GM12878 (cell line): Measurements from ENCODE around the gene RFLNA. TPM values are rescaled to one million over a fixed set of nuclear protein-coding genes. Genes with fewer than 3 reads are reported as not detected.

Source experiments
- ATAC-seq: fragments of 200-7000 bp; cut with Tn5 transposase; 3 replicates; pipeline ENCODE4 v1.9.1; 2020; ENCODE audit warnings: mild to moderate bottlenecking, moderate library complexity
- BruUV-seq: library from RNA; stranded (reverse); fragments of 400-500 nt; replicated peaks from 2 replicates; lab custom pipeline; 2021; lab: Mats Ljungman, UMichigan
- CTCF ChIA-PET: fragments of 300-600 bp; sonication (Branson Sonifier 250); formaldehyde crosslinking; extraction: SDS; loops from one replicate; lab custom pipeline; 2021; ENCODE audit warnings: inconsistent platforms; lab: Yijun Ruan, JAX
- POLR2A ChIA-PET: fragments of 350-600 bp; formaldehyde crosslinking; extraction: SDS; loops from one replicate; lab custom pipeline; 2021; ENCODE audit warnings: inconsistent platforms; lab: Charles Lee
- RAD21 ChIA-PET: fragments of 300-600 bp; sonication (Branson Sonifier 250); formaldehyde crosslinking; loops from one replicate; lab custom pipeline; 2023; ENCODE audit warnings: antibody characterized with exemption; ENCODE audit not compliant: unreplicated experiment; lab: Charles Lee
- SMC1A ChIA-PET: fragments of 300-600 bp; sonication (Branson Sonifier 250); formaldehyde crosslinking; loops from one replicate; lab custom pipeline; 2023; ENCODE audit not compliant: unreplicated experiment, uncharacterized antibody; lab: Charles Lee
- DNase-seq: peaks from one replicate; pipeline ENCODE4 v3.0.0-alpha.2; 2011; ENCODE audit warnings: low read depth, low spot score
- FAIRE-seq: peaks from 3 replicates; lab custom pipeline; 2011; peaks lifted over from hg19 to GRCh38; lab: Jason Lieb, UNC
- H2AFZ ChIP-seq: 2 replicates; pipeline ENCODE4 v1.6.0; 2011; ENCODE audit warnings: low read depth, low read length, control low read depth; ENCODE audit not compliant: control insufficient read depth
- H3K27ac ChIP-seq: 2 replicates; pipeline ENCODE4 v1.5.1; 2011; ENCODE audit warnings: control low read depth; ENCODE audit not compliant: control insufficient read depth, insufficient read depth
- H3K27me3 ChIP-seq, 2 experiments: replicated peaks in 1 of 2; 2 replicates each; pipeline versions ENCODE4 v1.6.0 to v1.6.1; 2011; ENCODE audit warnings: low read length in 1 of 2; ENCODE audit not compliant: control insufficient read depth in 2 of 2, insufficient read depth in 2 of 2
- H3K36me3 ChIP-seq, 2 experiments: 2 replicates each; pipeline ENCODE4 v1.5.1; 2011; ENCODE audit warnings: low read length in 1 of 2; ENCODE audit not compliant: control insufficient read depth in 2 of 2, insufficient read depth in 2 of 2
- H3K4me1 ChIP-seq: 2 replicates; pipeline ENCODE4 v1.6.1; 2011; ENCODE audit warnings: mild to moderate bottlenecking, low read length, moderate library complexity, mixed read lengths; ENCODE audit not compliant: control insufficient read depth, insufficient read depth
- H3K4me2 ChIP-seq: 2 replicates; pipeline ENCODE4 v1.6.0; 2011; ENCODE audit warnings: control low read depth; ENCODE audit not compliant: control insufficient read depth, insufficient read depth
- H3K4me3 ChIP-seq: fragments of 200-600 bp; sonication (generic); 2 replicates; pipeline ENCODE4 v1.5.1; 2016
- H3K79me2 ChIP-seq: 2 replicates; pipeline ENCODE4 v1.6.0; 2011; ENCODE audit warnings: low read length; ENCODE audit not compliant: control insufficient read depth, insufficient read depth
- H3K9ac ChIP-seq: 2 replicates; pipeline ENCODE4 v1.8.0; 2011; ENCODE audit warnings: low read length, control low read depth, mixed read lengths; ENCODE audit not compliant: control insufficient read depth, insufficient read depth
- H3K9me3 ChIP-seq: replicated peaks from 3 replicates; pipeline ENCODE4 v1.5.1; 2011; ENCODE audit warnings: mild to moderate bottlenecking, low read length; ENCODE audit not compliant: control insufficient read depth, insufficient read depth
- H4K20me1 ChIP-seq: 2 replicates; pipeline ENCODE4 v1.6.0; 2011; ENCODE audit not compliant: control insufficient read depth, insufficient read depth
- ATF7 ChIP-seq: fragments of 450-650 bp; IDR thresholded peaks from 2 replicates; pipeline ENCODE4 v1.6.1; 2016; ENCODE audit warnings: low read depth, mild to moderate bottlenecking
- FOXK2 ChIP-seq: fragments of 450-650 bp; IDR thresholded peaks from 2 replicates; pipeline ENCODE4 v1.6.1; 2017; ENCODE audit warnings: mild to moderate bottlenecking, moderate library complexity
- FOXM1 ChIP-seq: IDR thresholded peaks from 2 replicates; pipeline ENCODE4 v1.6.1; 2012; ENCODE audit warnings: low read depth, mild to moderate bottlenecking, inconsistent platforms, low read length, moderate library complexity
- IRF5 ChIP-seq: fragments of 450-650 bp; IDR thresholded peaks from 2 replicates; pipeline ENCODE4 v1.6.1; 2017; ENCODE audit warnings: borderline replicate concordance
- RFX5 ChIP-seq: IDR thresholded peaks from 2 replicates; pipeline ENCODE4 v1.6.1; 2011; ENCODE audit warnings: low read depth, low read length, improper control_type of control experiment
- STAT3 ChIP-seq: IDR thresholded peaks from 2 replicates; pipeline ENCODE4 v1.6.1; 2011; ENCODE audit warnings: low read depth, low read length, improper control_type of control experiment
- TAF1 ChIP-seq: IDR thresholded peaks from 2 replicates; pipeline ENCODE4 v1.6.1; 2011; ENCODE audit warnings: mild to moderate bottlenecking, low read depth, low read length, borderline replicate concordance
- USF2 ChIP-seq: IDR thresholded peaks from 2 replicates; pipeline ENCODE4 v1.6.1; 2011; ENCODE audit warnings: low read depth, low read length, improper control_type of control experiment, borderline replicate concordance
- YBX1 ChIP-seq: fragments of 450-650 bp; IDR thresholded peaks from 2 replicates; pipeline ENCODE4 v1.6.1; 2016; ENCODE audit warnings: antibody characterized with exemption
- ZBTB33 ChIP-seq: fragments of 450-650 bp; IDR thresholded peaks from 2 replicates; pipeline ENCODE4 v1.6.1; 2017; ENCODE audit warnings: mild to moderate bottlenecking
- whole genome bisulfite sequencing: methylation state at CpG from one replicate; pipeline ENCODE4 v1.1.6; 2016; ENCODE audit warnings: low lambda C conversion rate; ENCODE audit not compliant: insufficient replicate concordance, insufficient coverage; ENCODE audit errors: missing lambda C conversion rate; 5-methylcytosine and 5-hydroxymethylcytosine counted together
- in situ Hi-C: fragments of 300-500 bp; cut with MboI; formaldehyde crosslinking; loops from 9 replicates; pipeline ENCODE4 v1.14.3; 2018; ENCODE audit warnings: mixed read lengths
- intact Hi-C: fragments of 100-400 bp; cut with micrococcal nuclease; formaldehyde crosslinking; loops from one replicate; pipeline ENCODE4 v1.14.2; 2022; ENCODE audit not compliant: unreplicated experiment
- polyA plus RNA-seq, 11 experiments: library from polyadenylated mRNA; depleted of rRNA in 4 of 11; unstranded in 6 of 11; stranded (reverse) in 5 of 11; fragments of >200 nt; fragmentation: Nextera tagmentation in 4 of 11; fragmentation: Illumina TruSeq in 1 of 11; extraction: Ambion mirVana in 4 of 11; extraction: Trizol in 1 of 11; gene quantifications; 1 replicate in 1 of 11; 2 replicates in 10 of 11; pipeline versions ENCODE4 v1.2.1 to v1.2.3, GENCODE V29; 2011 to 2016; ENCODE audit warnings: inconsistent platforms in 2 of 11, missing spikeins in 2 of 11, low read depth in 1 of 11
- total RNA-seq, 4 experiments: library from RNA; depleted of rRNA in 3 of 4; stranded (reverse); fragments of >200 nt in 3 of 4; fragmentation: Illumina TruSeq in 1 of 4; extraction: Trizol in 1 of 4; gene quantifications; 2 replicates each; pipeline versions ENCODE4 v1.2.1 to v1.2.3, GENCODE V29; 2013 to 2021
- TF ChIP-seq, protein P1 (sequence below): fragments of 450-650 bp; IDR thresholded peaks from 2 replicates; pipeline ENCODE4 v1.6.1; 2018; ENCODE audit warnings: mild to moderate bottlenecking, low read depth, moderate library complexity; ENCODE audit not compliant: partially characterized antibody
- TF ChIP-seq, protein P2 (sequence below): fragments of 450-650 bp; IDR thresholded peaks from 2 replicates; pipeline ENCODE4 v1.6.1; 2017; ENCODE audit warnings: mild to moderate bottlenecking, moderate library complexity

The RFLNA gene
- total and polyA plus RNA-seq, 10 of the 15 experiments (the other 5 are each of a cell fraction or from before 2014, with no cell fraction given), result 0.08 TPM; not detected in 9

DNA sequence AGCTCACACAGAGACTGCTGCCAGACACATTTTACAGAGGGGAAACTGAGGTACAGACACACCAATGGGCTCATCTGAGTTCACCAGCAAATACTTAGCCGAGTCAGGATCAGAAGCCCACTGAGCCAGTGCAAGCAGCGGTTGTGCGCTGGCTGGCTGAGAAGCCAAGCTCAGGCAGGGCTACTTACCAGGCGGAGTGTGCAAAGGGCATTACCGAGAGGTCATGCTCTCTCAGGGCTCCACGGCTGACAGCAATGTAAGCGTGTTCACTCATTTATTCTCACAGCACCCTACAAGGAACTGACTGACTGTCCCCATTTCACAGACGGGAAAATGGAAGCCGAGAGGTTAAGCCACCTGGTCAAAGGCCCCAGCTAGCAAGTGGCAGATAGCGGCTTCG, 63.7 kb downstream of the RFLNA start:
- Histone ChIP-seq H3K36me3 (peaks cover 21 to 49% of the 10 kb centered on the region in 2 experiments; a peak in 3 of 4 replicates), H4K20me1 (no peaks in the 10 kb centered on the region; the same call in 1 of the 2 replicates), H3K4me1 (no peaks in the 10 kb centered on the region), H2AFZ (no peak overlapping the region), H3K79me2 (no peaks in the 10 kb centered on the region), H3K4me2 (no peak overlapping the region), H3K9ac (no peak overlapping the region), H3K27ac (no peak overlapping the region), H3K9me3 (no peaks in the 10 kb centered on the region), H3K27me3 (no peaks in the 10 kb centered on the region), H3K4me3 (no peak overlapping the region)
- ChIA-PET POLR2A (no interaction called here), RAD21 (no interaction called here), SMC1A (no interaction called here), CTCF (no interaction called here)
- intact Hi-C loops (no loop called here), in situ Hi-C loops (loop anchor here (25.0 kb wide), 1 partner anchor 404 kb away; no protein-coding TSS in a partner anchor)
- WGBS, result 98% methylated on average over 11 of the region's 11 CpGs
- TF ChIP-seq, protein P1, sequence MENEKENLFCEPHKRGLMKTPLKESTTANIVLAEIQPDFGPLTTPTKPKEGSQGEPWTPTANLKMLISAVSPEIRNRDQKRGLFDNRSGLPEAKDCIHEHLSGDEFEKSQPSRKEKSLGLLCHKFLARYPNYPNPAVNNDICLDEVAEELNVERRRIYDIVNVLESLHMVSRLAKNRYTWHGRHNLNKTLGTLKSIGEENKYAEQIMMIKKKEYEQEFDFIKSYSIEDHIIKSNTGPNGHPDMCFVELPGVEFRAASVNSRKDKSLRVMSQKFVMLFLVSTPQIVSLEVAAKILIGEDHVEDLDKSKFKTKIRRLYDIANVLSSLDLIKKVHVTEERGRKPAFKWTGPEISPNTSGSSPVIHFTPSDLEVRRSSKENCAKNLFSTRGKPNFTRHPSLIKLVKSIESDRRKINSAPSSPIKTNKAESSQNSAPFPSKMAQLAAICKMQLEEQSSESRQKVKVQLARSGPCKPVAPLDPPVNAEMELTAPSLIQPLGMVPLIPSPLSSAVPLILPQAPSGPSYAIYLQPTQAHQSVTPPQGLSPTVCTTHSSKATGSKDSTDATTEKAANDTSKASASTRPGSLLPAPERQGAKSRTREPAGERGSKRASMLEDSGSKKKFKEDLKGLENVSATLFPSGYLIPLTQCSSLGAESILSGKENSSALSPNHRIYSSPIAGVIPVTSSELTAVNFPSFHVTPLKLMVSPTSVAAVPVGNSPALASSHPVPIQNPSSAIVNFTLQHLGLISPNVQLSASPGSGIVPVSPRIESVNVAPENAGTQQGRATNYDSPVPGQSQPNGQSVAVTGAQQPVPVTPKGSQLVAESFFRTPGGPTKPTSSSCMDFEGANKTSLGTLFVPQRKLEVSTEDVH, result no peak
- TF ChIP-seq FOXK2 (no peak), YBX1 (no peak), STAT3 (no peak), USF2 (no peak), RFX5 (no peak), ATF7 (no peak), IRF5 (no peak), TAF1 (no peak), FOXM1 (no peak), ZBTB33 (no peak)
- TF ChIP-seq, protein P2, sequence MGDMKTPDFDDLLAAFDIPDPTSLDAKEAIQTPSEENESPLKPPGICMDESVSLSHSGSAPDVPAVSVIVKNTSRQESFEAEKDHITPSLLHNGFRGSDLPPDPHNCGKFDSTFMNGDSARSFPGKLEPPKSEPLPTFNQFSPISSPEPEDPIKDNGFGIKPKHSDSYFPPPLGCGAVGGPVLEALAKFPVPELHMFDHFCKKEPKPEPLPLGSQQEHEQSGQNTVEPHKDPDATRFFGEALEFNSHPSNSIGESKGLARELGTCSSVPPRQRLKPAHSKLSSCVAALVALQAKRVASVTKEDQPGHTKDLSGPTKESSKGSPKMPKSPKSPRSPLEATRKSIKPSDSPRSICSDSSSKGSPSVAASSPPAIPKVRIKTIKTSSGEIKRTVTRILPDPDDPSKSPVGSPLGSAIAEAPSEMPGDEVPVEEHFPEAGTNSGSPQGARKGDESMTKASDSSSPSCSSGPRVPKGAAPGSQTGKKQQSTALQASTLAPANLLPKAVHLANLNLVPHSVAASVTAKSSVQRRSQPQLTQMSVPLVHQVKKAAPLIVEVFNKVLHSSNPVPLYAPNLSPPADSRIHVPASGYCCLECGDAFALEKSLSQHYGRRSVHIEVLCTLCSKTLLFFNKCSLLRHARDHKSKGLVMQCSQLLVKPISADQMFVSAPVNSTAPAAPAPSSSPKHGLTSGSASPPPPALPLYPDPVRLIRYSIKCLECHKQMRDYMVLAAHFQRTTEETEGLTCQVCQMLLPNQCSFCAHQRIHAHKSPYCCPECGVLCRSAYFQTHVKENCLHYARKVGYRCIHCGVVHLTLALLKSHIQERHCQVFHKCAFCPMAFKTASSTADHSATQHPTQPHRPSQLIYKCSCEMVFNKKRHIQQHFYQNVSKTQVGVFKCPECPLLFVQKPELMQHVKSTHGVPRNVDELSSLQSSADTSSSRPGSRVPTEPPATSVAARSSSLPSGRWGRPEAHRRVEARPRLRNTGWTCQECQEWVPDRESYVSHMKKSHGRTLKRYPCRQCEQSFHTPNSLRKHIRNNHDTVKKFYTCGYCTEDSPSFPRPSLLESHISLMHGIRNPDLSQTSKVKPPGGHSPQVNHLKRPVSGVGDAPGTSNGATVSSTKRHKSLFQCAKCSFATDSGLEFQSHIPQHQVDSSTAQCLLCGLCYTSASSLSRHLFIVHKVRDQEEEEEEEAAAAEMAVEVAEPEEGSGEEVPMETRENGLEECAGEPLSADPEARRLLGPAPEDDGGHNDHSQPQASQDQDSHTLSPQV, result no peak
- no TSS peak for BruUV-seq
- FAIRE-seq, result no peak
- ATAC-seq, result no peak
- DNase-seq, result no peak
